Right atrium auricular region (tissue), 2 donors: ENCODE data around the gene DNMT3L. TPM values are rescaled to one million over a fixed set of nuclear protein-coding genes. Genes with fewer than 3 reads are reported as not detected.

Experiments used
- DNase-seq: peaks from one replicate; pipeline ENCODE4 v3.0.0-alpha.2; 2019; ENCODE audit warnings: low spot score
- H3K27ac ChIP-seq, 2 donors: fragments of 200-600 bp; sonication (generic); 1 replicate in 1 of 2; 2 replicates in 1 of 2; pipeline ENCODE4 v1.5.1; 2016 to 2019
- H3K27me3 ChIP-seq, 2 donors: fragments of 200-600 bp; sonication (generic); one replicate each; pipeline versions ENCODE4 v1.5.1 to v1.6.0; 2017 to 2019
- H3K36me3 ChIP-seq: fragments of 200-600 bp; sonication (generic); one replicate; pipeline ENCODE4 v1.5.1; 2016
- H3K4me1 ChIP-seq, 2 donors: fragments of 200-600 bp; sonication (generic); one replicate each; pipeline versions ENCODE4 v1.5.1 to v1.6.0; 2017 to 2019
- H3K4me3 ChIP-seq, 2 donors: fragments of 200-600 bp; sonication (generic); 1 replicate in 1 of 2; 2 replicates in 1 of 2; pipeline ENCODE4 v1.5.1; 2017 to 2019; ENCODE audit warnings: mild to moderate bottlenecking in 1 of 2, moderate library complexity in 1 of 2
- H3K9me3 ChIP-seq, 2 donors: fragments of 200-600 bp; sonication (generic); one replicate each; pipeline ENCODE4 v1.5.1; 2019
- CTCF ChIP-seq, 2 donors: fragments of 200-600 bp; sonication (generic); IDR thresholded peaks; one replicate each; pipeline ENCODE4 v1.5.1; 2019; ENCODE audit warnings: antibody characterized with exemption in 2 of 2
- total RNA-seq, 2 donors: library from RNA; depleted of rRNA; stranded (reverse); fragments of >200 nt; gene quantifications; one replicate each; pipeline ENCODE4 v1.1.0, GENCODE V29; 2016

The DNMT3L gene
- total RNA-seq, 2 donors from 2014 or later: not detected

GRCh38 chr21:44292812-44293195 lies 31.1 kb upstream of the DNMT3L start:
- Histone ChIP-seq H3K36me3 (no peaks in the 10 kb centered on the region), H3K27me3 (no peaks in the 10 kb centered on the region), H3K4me3 (no peak overlapping the region), H3K4me1 (peaks cover 0 to 20% of the 10 kb centered on the region in 2 donors), H3K27ac (no peak overlapping the region), H3K9me3 (no peaks in the 10 kb centered on the region)
- DNase-seq: no peak
- no peak for TF ChIP-seq CTCF (IDR thresholded peaks at IDR 0.05)

GRCh38 chr21:44291936-44292811 lies 30.5 kb upstream of the DNMT3L start:
- TF ChIP-seq CTCF (IDR thresholded peaks at IDR 0.05): no peak
- Histone ChIP-seq H3K27me3 (no peaks in the 10 kb centered on the region), H3K9me3 (no peaks in the 10 kb centered on the region), H3K4me1 (peaks cover 0 to 14% of the 10 kb centered on the region in 2 donors), H3K36me3 (no peaks in the 10 kb centered on the region), H3K4me3 (no peak overlapping the region), H3K27ac (no peak overlapping the region)
- no peak for DNase-seq

- TF ChIP-seq CTCF (IDR thresholded peaks at IDR 0.05): no peak
- Histone ChIP-seq H3K4me3 (no peak overlapping the region), H3K36me3 (no peaks in the 10 kb centered on the region), H3K27ac (no peak overlapping the region), H3K27me3 (no peaks in the 10 kb centered on the region), H3K9me3 (no peaks in the 10 kb centered on the region), H3K4me1 (peaks cover 0 to 13% of the 10 kb centered on the region in 2 donors)
- DNase-seq: no peak
These were observed 29.6 kb upstream of the DNMT3L start for GRCh38 chr21:44291078-44291935.

GRCh38 chr21:44290327-44291077 lies 28.8 kb upstream of the DNMT3L start:
- Histone ChIP-seq H3K27ac (no peak overlapping the region), H3K27me3 (no peaks in the 10 kb centered on the region), H3K4me1 (peaks cover 0 to 20% of the 10 kb centered on the region in 2 donors), H3K9me3 (no peaks in the 10 kb centered on the region), H3K36me3 (no peaks in the 10 kb centered on the region), H3K4me3 (no peak overlapping the region)
- no peak for TF ChIP-seq CTCF (IDR thresholded peaks at IDR 0.05)
- no peak for DNase-seq

- TF ChIP-seq CTCF (IDR thresholded peaks at IDR 0.05): no peak
- Histone ChIP-seq H3K27me3 (no peaks in the 10 kb centered on the region), H3K36me3 (no peaks in the 10 kb centered on the region), H3K9me3 (no peaks in the 10 kb centered on the region), H3K4me3 (no peak overlapping the region), H3K27ac (no peak overlapping the region), H3K4me1 (peaks cover 0 to 13% of the 10 kb centered on the region in 2 donors)
- DNase-seq: no peak
These were observed 27.8 kb upstream of the DNMT3L start for GRCh38 chr21:44289381-44290010.
